RPMI7951 (cell line): Measurements from ENCODE around the gene C17orf107. TPM values are rescaled to one million over a fixed set of nuclear protein-coding genes. Genes with fewer than 3 reads are reported as not detected.

Source experiments
- DNase-seq: peaks from one replicate; pipeline ENCODE4 v3.0.0-alpha.2; 2012; ENCODE audit warnings: low read depth
- total RNA-seq: library from RNA; depleted of rRNA; stranded (reverse); fragments of >200 nt; shearing (Covaris generic); gene quantifications from 2 replicates; pipeline ENCODE4 v1.2.3, GENCODE V29; 2014

C17orf107 gene
- total RNA-seq, 1 experiment from 2014 or later, result 0.12 TPM

- DNase-seq, result no peak
Measured at GRCh38 chr17:4872786-4873185, 26.6 kb upstream of the C17orf107 start.

GRCh38 chr17:4877089-4877488 lies 22.2 kb upstream of the C17orf107 start:
- DNase-seq, result no peak

GRCh38 chr17:4879601-4880000 lies 19.7 kb upstream of the C17orf107 start:
- DNase-seq, result no peak

- DNase-seq, result no peak
Measured at GRCh38 chr17:4880857-4881256, 18.5 kb upstream of the C17orf107 start.

DNA sequence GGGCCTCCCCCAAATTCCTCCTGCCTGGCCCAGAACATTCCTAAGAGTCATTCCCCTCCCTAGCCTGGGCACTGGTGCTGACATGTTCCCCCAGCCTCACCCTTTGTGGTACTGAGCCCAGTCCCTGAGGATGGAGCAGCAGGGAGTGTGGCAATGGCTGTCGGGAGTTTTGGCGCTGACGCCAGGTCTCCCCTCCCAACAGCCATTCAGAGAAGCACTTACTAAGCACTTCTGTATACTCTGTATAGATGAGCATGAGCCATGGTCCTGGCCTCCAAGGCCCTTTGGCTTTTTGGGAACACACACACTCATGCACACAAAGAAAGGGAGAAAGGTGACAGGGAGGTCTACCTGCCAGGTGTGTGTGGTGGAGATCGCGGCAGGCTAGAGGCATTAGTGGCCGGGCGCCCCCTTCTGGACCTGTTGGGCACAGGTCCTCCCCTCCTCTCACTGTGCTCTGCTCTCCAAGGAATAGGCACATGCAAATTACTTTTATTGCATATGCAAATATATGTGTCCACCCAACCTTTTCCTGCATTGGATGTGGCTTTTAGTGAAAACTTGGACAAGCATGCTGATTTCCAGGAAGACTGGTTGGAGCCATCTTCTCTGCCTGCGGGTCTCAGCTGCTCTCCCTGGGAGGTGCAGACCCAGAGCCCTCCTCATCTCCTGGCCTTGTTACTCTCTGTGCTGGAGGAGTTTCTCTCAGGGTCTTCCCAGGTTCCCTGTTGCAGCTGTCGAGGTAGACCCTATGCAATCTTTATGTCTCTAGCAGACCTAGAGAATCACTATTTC lies 17.4 kb upstream of the C17orf107 start:
- no peak for DNase-seq

DNA sequence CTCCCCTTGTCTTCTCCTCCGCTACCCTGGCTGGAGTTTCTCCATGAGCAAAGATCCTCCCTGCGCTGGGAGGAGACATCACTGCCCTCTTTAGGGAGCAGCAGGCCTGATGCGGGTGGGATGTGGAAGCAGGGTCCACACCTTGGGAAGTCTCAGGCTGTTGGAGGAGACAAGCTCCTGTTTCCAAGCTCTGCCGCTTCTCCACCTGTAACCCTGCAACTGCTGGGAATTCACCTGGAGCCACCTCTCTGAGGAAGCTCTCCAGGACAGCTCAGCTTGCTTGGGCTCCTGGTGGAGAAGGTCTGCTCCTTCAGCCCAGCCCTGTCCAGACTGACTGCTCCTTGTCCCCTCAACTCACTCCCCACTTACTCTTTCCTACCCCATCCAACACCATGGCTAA lies 14.8 kb upstream of the C17orf107 start:
- no peak for DNase-seq

- no peak for DNase-seq
Measured at GRCh38 chr17:4886830-4887229, 12.5 kb upstream of the C17orf107 start.

DNA sequence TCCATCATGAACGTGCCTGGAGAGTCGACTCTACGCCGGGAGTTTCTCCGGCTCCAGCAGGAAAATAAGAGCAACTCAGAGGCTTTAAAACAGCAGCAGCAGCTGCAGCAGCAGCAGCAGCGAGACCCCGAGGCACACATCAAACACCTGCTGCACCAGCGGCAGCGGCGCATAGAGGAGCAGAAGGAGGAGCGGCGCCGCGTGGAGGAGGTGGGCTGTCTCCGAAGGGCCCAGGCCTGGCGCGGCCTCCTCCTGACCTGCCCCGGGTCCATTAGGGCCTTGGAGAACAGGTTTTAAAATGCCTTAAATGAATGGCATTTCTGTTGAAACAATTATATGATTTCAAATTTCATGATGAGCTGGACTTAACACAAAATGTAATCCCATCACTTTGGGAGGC lies 11.8 kb upstream of the C17orf107 start:
- no peak for DNase-seq

DNA sequence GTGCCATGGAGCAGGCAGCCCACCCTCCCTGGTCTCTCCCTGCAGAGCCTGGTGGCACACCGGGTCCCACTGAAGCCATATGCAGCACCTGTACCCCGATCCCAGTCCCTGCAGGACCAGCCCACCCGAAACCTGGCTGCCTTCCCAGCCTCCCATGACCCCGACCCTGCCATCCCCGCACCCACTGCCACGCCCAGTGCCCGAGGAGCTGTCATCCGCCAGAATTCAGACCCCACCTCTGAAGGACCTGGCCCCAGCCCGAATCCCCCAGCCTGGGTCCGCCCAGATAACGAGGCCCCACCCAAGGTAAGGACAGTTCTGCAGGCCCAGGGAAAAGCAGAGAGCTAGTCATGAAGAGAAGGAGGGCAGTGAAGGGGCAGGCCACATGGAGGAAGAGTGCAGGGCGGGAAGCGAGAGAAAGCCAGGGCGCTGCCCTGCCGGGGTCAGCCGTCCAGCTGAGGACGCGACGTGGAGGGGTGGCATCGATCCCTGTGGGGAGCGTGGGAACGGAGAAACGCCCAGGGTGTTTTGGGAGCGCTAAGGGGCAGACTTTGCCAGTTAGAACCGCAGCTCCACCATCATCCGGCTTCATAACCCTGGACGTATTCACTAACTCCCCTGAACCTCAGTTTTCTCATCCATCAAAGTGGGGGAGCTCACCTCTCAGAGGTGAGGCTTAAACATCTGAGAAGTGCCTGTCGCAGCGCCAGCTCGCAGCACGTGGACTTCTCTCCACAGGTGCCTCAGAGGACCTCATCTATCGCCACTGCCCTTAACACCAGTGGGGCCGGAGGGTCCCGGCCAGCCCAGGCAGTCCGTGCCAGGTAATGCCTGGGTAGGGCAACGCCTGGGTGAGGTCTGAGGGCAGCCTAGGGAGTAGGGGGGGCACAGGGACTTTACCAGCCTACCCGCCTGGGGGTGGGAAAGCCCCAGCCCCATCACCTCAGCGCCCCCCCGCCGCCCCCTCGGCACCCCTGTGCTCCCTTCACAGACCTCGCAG lies 7.6 kb upstream of the C17orf107 start:
- DNase-seq, result no peak

GRCh38 chr17:4892499-4893221 lies 6.7 kb upstream of the C17orf107 start:
- no peak for DNase-seq

DNA sequence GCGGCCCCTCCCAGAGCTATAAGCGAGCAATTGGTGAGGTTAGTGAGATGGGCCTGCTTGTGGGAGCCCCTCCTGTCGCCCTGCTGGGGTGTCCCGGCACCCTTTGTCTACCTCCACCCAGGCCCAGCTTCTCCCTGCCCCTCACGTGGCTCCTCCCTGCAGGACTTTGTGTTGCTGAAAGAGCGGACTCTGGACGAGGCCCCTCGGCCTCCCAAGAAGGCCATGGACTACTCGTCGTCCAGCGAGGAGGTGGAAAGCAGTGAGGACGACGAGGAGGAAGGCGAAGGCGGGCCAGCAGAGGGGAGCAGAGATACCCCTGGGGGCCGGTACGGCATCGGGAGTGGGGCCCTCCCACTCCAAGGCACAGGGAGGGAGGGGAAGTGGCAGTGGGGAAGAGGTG lies 6.1 kb upstream of the C17orf107 start:
- DNase-seq, result no peak

- DNase-seq, result no peak
Measured at GRCh38 chr17:4893721-4894560, 5.4 kb upstream of the C17orf107 start.

- DNase-seq, result no peak
Measured at GRCh38 chr17:4895121-4895520, 4.2 kb upstream of the C17orf107 start.

- no peak for DNase-seq
Measured at GRCh38 chr17:4895657-4896331, 3.5 kb upstream of the C17orf107 start.

DNA sequence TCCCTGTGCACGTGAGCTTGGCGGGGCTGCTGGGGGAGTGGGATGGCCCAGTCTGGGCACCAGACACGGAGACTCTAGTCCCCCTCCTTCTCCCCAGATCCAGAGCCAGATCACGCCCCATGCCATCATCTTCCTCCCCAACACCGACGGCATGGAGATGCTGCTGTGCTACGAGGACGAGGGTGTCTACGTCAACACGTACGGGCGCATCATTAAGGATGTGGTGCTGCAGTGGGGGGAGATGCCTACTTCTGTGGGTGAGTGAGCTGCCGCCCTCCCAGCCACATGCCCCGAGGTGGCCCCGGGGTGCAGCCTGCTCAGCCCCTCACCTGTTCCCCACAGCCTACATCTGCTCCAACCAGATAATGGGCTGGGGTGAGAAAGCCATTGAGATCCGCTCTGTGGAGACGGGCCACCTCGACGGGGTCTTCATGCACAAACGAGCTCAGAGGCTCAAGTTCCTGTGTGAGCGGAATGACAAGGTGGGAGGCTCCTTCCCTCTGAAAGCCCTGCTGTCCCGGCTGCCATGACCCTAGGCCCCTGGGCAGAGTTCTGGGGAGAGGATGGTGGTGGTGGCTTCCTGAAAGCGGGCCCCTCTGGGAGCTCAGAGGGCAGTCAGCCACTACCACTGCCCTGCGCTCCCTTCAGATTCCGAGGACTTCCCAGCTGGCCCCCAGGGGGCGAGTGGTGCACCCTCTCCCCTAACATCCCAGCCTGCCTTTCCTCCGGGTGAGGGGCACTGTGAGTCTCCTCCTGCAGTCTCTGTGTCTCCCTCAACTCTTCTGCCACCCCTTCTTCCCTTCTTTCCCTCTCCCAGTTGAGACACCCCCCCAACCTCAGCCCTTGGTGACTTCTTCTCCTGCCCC lies 2.8 kb upstream of the C17orf107 start:
- DNase-seq, result no peak

- no peak for DNase-seq
Measured at GRCh38 chr17:4897198-4897687, 2.1 kb upstream of the C17orf107 start.

DNA sequence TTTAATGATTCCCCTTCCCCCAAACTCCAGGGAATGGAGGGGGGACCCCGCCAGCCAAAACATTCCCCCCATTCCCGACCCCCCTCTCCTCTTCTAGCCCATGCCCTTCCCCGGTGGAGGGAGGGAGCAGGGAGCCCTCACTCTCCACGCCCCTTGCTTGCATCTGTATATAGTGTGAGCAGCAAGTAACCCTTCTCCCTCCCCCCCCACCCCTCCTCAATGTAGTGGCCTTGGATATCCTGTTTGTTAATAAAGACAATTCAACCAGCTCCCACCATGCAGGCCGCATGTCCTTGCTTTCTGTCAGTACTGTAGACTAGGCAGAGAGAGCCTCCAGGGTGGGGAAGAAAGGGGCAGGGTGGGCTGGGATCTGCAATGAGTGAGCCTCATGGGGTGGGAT lies 1.6 kb upstream of the C17orf107 start:
- DNase-seq, result no peak

DNA sequence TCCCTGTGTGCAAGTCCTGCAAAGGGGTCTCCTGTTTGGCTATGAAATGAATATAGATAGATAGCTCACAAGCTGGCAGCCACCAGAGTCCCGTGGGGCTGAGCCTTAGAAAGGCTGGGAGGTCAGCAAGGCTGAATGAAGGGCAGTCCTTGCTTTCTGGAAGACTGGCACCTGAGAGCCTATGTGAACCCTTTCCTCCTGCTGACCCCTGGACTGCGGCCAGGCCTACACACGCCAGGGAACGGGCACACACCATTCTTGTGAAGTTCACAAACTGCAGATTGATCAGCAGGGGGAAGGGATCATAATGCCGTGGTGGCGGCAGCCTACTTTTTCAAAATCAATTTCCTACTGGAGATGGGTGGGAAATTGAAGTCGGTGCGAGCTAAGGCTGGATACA lies 985 bp upstream of the C17orf107 start:
- DNase-seq, result no peak

DNA sequence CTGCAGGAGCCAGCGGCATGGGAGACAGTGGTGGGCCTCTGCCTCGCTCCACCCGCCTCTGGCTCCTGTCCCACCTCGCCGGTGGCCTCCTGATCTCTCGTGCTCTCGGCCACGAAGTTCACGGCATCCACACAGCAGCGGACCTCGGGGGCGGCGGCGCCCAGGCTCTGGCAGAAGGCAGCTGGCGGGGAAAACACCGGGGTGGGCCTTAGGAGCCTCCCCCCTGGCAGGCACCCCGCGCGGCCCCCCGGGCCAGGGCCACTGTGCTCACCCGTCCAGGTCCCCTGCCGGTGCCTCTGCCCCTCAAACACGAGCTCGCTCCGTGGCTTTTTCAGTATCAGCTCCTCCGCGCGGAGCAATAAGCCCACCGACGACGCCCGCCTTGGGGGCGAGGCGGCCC lies 409 bp upstream of the C17orf107 start:
- DNase-seq, result no peak
